MCF 10A (cell line): ENCODE results near the gene OLFM1. TPM values are rescaled to one million over a fixed set of nuclear protein-coding genes. Genes with fewer than 3 reads are reported as not detected.

Experiments
- BruUV-seq: library from RNA; stranded (reverse); fragments of 400-500 nt; replicated peaks from 2 replicates; lab custom pipeline; 2021; lab: Mats Ljungman, UMichigan
- CTCF ChIA-PET: fragments of 300-600 bp; sonication (Branson Sonifier 250); formaldehyde crosslinking; extraction: SDS; loops from one replicate; lab custom pipeline; 2021; ENCODE audit warnings: antibody characterized with exemption, inconsistent platforms; lab: Yijun Ruan, JAX
- POLR2A ChIA-PET: fragments of 300-600, 350-650 bp; sonication (Branson Sonifier 250); formaldehyde crosslinking; extraction: SDS; loops from one replicate; lab custom pipeline; 2020; ENCODE audit warnings: antibody characterized with exemption, inconsistent platforms; lab: Yijun Ruan, JAX
- DNase-seq: peaks from one replicate; pipeline ENCODE4 v3.0.0-alpha.2; 2018; ENCODE audit not compliant: unreplicated experiment
- H3K27ac Mint-ChIP-seq: one replicate; pipeline ENCODE4 v1.8.0; 2022; ENCODE audit warnings: mild to moderate bottlenecking, low read depth, mixed read lengths; ENCODE audit not compliant: unreplicated experiment
- H3K27me3 Mint-ChIP-seq: one replicate; pipeline ENCODE4 v1.8.0; 2022; ENCODE audit warnings: mixed read lengths; ENCODE audit not compliant: insufficient read depth, unreplicated experiment
- H3K36me3 Mint-ChIP-seq: one replicate; pipeline ENCODE4 v1.8.0; 2022; ENCODE audit warnings: mild to moderate bottlenecking, moderate library complexity, mixed read lengths; ENCODE audit not compliant: insufficient read depth, unreplicated experiment
- H3K4me1 Mint-ChIP-seq: one replicate; pipeline ENCODE4 v1.8.0; 2022; ENCODE audit warnings: mixed read lengths; ENCODE audit not compliant: insufficient read depth, unreplicated experiment
- H3K4me3 Mint-ChIP-seq: one replicate; pipeline ENCODE4 v1.8.0; 2022; ENCODE audit warnings: mild to moderate bottlenecking, moderate library complexity, mixed read lengths; ENCODE audit not compliant: unreplicated experiment
- H3K9me3 Mint-ChIP-seq: one replicate; pipeline ENCODE4 v1.8.0; 2022; ENCODE audit warnings: mixed read lengths; ENCODE audit not compliant: unreplicated experiment
- CTCF ChIP-seq: fragments of 200-600 bp; IDR thresholded peaks from one replicate; pipeline ENCODE4 v1.8.0; 2022; ENCODE audit warnings: antibody characterized with exemption, mild to moderate bottlenecking; ENCODE audit not compliant: unreplicated experiment
- intact Hi-C: fragments of 100-400 bp; cut with micrococcal nuclease; formaldehyde crosslinking; loops from 2 replicates; pipeline ENCODE4 v1.14.1; 2022
- total RNA-seq: library from RNA; stranded (reverse); gene quantifications from 2 replicates; pipeline ENCODE4 v1.2.3, GENCODE V29; 2022

OLFM1 gene
- total RNA-seq, 1 experiment from 2014 or later: not detected

GRCh38 chr9:135039916-135040645 is 47.4 kb upstream of the OLFM1 start:
- no TSS peak for BruUV-seq
- TF ChIP-seq CTCF: no peak
- Mint-ChIP-seq H3K27me3 (peaks cover 86% of the 10 kb centered on the region), H3K27ac (no peak overlapping the region), H3K4me1 (no peaks in the 10 kb centered on the region), H3K4me3 (no peak overlapping the region), H3K9me3 (no peaks in the 10 kb centered on the region), H3K36me3 (no peaks in the 10 kb centered on the region)
- ChIA-PET POLR2A (no interaction called here), CTCF (no interaction called here)
- intact Hi-C loops: no loop called here
- DNase-seq: no peak

GRCh38 chr9:135040892-135041291 is 46.6 kb upstream of the OLFM1 start:
- no TSS peak for BruUV-seq
- peaks cover 86% of the 10 kb centered on the region for H3K27me3 Mint-ChIP-seq
- no peak for DNase-seq
- H3K36me3 Mint-ChIP-seq: no peaks in the 10 kb centered on the region
- H3K27ac Mint-ChIP-seq: no peak overlapping the region
- no peaks in the 10 kb centered on the region for H3K4me1 Mint-ChIP-seq
- intact Hi-C loops: no loop called here
- no peaks in the 10 kb centered on the region for H3K9me3 Mint-ChIP-seq
- ChIA-PET POLR2A (no interaction called here), CTCF (interaction anchor here (0.6 kb wide), 1 partner anchor 39 kb away, joined by 3 read pairs; no protein-coding TSS in a partner anchor)
- TF ChIP-seq CTCF: no peak
- H3K4me3 Mint-ChIP-seq: no peak overlapping the region

- peaks cover 86% of the 10 kb centered on the region for H3K27me3 Mint-ChIP-seq
- no peak overlapping the region for H3K27ac Mint-ChIP-seq
- no peaks in the 10 kb centered on the region for H3K36me3 Mint-ChIP-seq
- intact Hi-C loops: no loop called here
- no peaks in the 10 kb centered on the region for H3K9me3 Mint-ChIP-seq
- no TSS peak for BruUV-seq
- H3K4me3 Mint-ChIP-seq: no peak overlapping the region
- POLR2A ChIA-PET: no interaction called here
- no peak for TF ChIP-seq CTCF
- no peaks in the 10 kb centered on the region for H3K4me1 Mint-ChIP-seq
- no peak for DNase-seq
- CTCF ChIA-PET: interaction anchor here (0.6 kb wide), 1 partner anchor 170 kb away, joined by 5 read pairs; no protein-coding TSS in a partner anchor
Measured at GRCh38 chr9:135043345-135043744, 44.1 kb upstream of the OLFM1 start.

GRCh38 chr9:135045264-135045927 is 42.1 kb upstream of the OLFM1 start:
- no peak for TF ChIP-seq CTCF
- Mint-ChIP-seq H3K36me3 (no peaks in the 10 kb centered on the region), H3K27ac (no peak overlapping the region), H3K9me3 (no peaks in the 10 kb centered on the region), H3K27me3 (peaks cover 84% of the 10 kb centered on the region), H3K4me1 (no peaks in the 10 kb centered on the region), H3K4me3 (no peak overlapping the region)
- intact Hi-C loops: no loop called here
- no TSS peak for BruUV-seq
- CTCF ChIA-PET: no interaction called here
- DNase-seq: no peak
- POLR2A ChIA-PET: no interaction called here
